ENCODE measurements around the gene ITIH2.
"Not testable (repeated sequence)": the region's sequence is repeated elsewhere in the genome, so short reads cannot be mapped to it uniquely, and the experiment has no call there.

Gene ITIH2

DNA sequence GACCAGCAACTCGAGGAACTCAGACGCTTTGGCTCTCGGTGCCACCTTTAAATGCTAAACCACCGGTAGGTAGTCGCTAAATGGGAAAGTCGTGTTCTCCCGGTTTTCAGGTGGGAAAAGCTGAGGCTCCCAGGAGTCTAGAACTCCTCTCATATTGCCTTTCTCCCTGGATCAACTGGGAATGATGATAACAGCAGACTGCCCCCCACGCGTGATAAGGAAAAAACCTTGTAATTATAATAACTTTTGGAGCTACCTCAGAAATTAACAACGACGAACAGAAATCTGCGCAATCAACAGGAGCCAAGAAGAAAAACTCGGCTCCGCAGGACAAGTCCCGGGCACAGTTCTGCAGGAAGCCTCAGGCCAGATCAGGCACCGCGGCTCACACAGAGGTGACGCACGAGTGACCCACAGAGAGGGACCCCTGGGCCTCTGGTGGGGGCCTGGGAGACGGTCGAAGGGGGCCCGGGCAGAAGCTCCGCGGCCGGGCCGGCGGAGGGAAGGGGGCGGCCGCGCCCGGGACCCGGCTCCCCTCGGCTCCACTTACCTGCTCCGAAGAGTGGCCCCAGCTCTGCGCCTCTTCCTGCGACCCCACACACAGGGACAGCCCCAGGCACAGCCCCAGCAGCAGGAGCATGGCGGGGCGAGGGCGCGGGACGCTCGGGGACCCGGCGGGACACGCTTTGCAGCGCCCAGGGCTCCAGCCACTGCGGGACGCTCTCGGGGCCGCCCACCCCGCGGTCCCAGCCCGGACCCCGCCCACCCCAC lies 36.7 kb upstream of the ITIH2 start, which contains the start of gene ITIH5:
TSS of gene ITIH5 (minus strand) at position 714 of the 771 bp plus-strand sequence. CDS start at position 640, 74 bp downstream.
- ChIA-PET CTCF (interaction anchor here (1.2 kb wide), 1 partner anchor 21 kb away, joined by 4 read pairs; no protein-coding TSS in a partner anchor), POLR2A (no interaction called here)
- TF ChIP-seq, protein P1, sequence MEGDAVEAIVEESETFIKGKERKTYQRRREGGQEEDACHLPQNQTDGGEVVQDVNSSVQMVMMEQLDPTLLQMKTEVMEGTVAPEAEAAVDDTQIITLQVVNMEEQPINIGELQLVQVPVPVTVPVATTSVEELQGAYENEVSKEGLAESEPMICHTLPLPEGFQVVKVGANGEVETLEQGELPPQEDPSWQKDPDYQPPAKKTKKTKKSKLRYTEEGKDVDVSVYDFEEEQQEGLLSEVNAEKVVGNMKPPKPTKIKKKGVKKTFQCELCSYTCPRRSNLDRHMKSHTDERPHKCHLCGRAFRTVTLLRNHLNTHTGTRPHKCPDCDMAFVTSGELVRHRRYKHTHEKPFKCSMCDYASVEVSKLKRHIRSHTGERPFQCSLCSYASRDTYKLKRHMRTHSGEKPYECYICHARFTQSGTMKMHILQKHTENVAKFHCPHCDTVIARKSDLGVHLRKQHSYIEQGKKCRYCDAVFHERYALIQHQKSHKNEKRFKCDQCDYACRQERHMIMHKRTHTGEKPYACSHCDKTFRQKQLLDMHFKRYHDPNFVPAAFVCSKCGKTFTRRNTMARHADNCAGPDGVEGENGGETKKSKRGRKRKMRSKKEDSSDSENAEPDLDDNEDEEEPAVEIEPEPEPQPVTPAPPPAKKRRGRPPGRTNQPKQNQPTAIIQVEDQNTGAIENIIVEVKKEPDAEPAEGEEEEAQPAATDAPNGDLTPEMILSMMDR (IDR thresholded peaks at IDR 0.05; ENCODE audit: insufficient read depth, low read length, missing control alignments): no peak
- DNase-seq (ENCODE audit: low read depth, low spot score): no peak
- no peak within 1 kb of the TSS for H3K4me3 ChIP-seq (ENCODE audit: low read depth, low read length)

DNA sequence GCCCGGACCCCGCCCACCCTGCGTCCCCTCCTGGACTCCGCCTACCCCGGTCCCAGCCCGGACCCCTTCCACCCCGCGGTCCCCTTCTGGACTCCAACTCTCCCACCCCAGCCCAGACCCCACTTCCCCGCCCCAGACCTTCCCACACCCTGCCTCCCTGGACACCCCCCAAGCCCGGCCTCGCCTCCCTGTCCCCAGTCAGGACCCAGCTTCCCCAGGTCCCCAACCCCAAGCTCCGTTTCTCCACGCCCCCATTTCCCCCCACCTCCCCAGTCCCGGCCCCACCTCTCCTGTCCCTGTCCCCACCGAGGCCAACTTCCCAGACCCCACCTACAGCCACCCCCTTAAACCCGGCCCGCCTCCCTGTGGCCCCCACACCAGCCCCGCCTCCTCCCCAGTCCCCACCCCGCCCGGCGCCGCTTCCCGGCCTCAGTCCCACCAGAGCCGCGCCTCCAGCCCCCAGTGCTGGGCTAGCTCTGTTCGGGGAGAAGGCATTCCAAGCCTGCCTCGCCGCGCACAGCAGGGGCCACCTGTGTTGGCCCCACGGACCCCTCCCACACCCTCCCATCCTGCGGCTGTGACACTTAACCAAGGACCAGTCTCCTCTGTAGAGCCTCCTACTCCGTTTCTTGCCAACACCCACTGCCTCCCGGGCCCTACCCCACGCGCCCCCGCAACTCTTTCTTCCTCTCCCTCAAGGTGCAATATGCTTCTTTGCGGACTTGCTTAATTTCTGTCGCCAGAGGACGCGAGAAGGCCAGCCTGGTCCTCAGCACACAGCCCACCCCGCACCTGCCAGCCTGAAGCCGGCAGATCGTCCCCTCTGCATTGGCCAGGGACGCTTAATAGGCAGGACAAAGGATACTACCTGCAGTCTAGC lies 35.6 kb upstream of the ITIH2 start:
- ChIA-PET POLR2A (no interaction called here), CTCF (no interaction called here)
- DNase-seq (ENCODE audit: low read depth, low spot score): no peak
- TF ChIP-seq, protein P1 (IDR thresholded peaks at IDR 0.05; ENCODE audit: insufficient read depth, low read length, missing control alignments): no peak
- H3K4me3 ChIP-seq (ENCODE audit: low read depth, low read length): no peak overlapping the region

DNA sequence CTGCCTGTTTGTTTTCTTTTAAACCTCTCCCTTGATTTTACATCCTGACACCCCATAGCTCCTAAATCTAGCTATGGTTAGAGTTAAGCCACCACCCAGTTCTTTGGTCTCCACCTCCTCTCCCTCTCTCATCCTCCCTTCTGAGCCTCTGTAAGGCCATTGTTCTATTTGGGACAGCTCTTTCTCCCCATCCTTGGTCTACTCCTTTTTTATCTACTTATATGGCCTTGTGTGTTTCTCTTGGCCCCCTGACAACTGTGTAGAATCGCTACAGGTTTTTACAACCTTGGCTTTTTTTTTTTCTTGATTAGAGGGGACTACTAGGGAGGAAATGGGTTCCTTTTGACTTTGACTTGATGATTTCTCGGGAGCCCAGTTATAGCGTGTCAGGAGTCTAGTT lies 33.0 kb upstream of the ITIH2 start:
- TF ChIP-seq, protein P1 (IDR thresholded peaks at IDR 0.05; ENCODE audit: insufficient read depth, low read length, missing control alignments): no peak
- ChIA-PET CTCF (no interaction called here), POLR2A (no interaction called here)
- DNase-seq (ENCODE audit: low read depth, low spot score): no peak
- no peak overlapping the region for H3K4me3 ChIP-seq (ENCODE audit: low read depth, low read length)

DNA sequence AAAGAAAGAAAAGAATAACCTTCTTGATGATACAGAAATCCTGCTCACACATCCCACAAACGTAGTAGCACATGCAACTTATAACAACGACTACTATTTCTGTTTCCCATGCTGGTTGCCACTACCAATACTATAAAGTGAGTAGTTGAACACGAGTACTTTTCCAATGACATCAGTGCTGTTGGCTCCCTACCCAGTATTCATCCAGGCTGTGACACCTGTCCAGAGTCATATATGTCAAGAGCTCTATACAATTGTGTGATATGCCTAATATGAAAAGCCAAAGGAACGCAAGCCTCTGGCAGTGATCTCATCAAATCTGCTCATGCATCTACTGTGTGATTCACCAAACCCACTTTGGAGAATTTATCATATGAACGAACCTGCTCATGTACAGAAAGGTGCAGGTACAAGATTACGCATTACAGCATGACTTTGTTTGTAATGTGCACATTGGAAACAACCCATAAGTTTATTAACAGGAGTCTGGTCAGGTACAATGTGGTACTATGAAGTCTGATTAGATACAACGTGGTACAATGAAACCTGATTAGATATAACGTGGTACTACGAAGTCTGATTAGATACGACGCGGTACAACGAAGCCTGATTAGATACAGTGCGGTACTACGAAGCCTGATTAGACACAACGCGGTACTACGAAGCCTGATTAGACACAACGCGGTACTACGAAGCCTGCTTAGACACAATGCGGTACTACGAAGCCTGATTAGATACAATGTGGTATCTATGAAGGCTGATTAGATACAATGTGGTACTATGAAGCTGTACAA lies 30.6 kb upstream of the ITIH2 start:
- DNase-seq (ENCODE audit: low read depth, low spot score): no peak
- no peak overlapping the region for H3K4me3 ChIP-seq (ENCODE audit: low read depth, low read length)
- ChIA-PET CTCF (interaction anchor here (0.5 kb wide), 1 partner anchor 251 kb away, joined by 3 read pairs; no protein-coding TSS in a partner anchor), POLR2A (no interaction called here)
- TF ChIP-seq, protein P1 (IDR thresholded peaks at IDR 0.05; ENCODE audit: insufficient read depth, low read length, missing control alignments): no peak

DNA sequence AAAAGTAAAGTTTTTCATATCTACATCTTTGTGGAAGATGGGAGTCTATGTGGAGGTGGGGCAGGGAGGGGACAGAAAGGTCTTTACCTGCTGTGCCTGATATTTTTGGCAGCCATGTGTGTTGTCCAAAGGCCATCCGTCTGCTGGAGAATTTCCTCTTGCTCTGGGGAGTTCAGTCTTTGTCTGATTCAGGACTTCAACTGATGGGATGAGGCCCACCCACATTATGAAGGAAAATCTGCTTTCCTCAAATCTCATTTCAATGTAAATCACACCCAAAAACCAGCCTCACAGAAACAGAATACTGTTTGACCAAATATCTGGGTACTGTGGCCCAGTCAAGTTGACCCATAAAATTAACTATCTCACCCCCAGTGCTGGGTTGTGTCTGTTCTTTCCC lies 23.9 kb upstream of the ITIH2 start:
- TF ChIP-seq, protein P1 (IDR thresholded peaks at IDR 0.05; ENCODE audit: insufficient read depth, low read length, missing control alignments): no peak
- no peak overlapping the region for H3K4me3 ChIP-seq (ENCODE audit: low read depth, low read length)
- CTCF ChIA-PET: no interaction called here
- POLR2A ChIA-PET: no interaction called here
- DNase-seq (ENCODE audit: low read depth, low spot score): no peak

DNA sequence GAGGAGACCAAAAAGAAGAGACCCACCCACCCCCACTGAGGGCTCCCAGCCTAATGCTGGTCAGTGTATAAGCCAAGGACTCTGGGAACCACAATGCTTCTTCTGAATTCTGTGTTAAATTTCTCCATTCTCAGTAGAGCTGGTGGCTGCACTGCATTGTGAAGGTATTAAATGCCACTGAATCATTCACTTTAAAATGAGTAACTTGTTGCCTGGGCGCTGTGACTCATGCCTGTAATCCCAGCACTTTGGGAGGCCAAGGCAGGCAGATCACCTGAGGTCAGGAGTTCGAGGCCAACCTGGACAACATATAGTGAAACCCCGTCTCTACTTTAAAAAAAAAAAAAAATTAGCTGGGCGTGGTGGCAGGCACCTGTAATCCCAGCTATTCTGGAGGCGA lies 23.0 kb upstream of the ITIH2 start:
- DNase-seq (ENCODE audit: low read depth, low spot score); POLR2A ChIA-PET; H3K4me3 ChIP-seq (ENCODE audit: low read depth, low read length); CTCF ChIA-PET: not testable (repeated sequence)

Data from AG04449 (cell line).